Ramos (cell line): ENCODE results near the gene CCDC85C.

Experiments
- in situ Hi-C: fragments of 300-500 bp; cut with MboI; formaldehyde crosslinking; loops from one replicate; pipeline ENCODE4 v1.14.3; 2022; ENCODE audit warnings: low sequenced_read_pairs; ENCODE audit not compliant: unreplicated experiment

Gene CCDC85C

DNA sequence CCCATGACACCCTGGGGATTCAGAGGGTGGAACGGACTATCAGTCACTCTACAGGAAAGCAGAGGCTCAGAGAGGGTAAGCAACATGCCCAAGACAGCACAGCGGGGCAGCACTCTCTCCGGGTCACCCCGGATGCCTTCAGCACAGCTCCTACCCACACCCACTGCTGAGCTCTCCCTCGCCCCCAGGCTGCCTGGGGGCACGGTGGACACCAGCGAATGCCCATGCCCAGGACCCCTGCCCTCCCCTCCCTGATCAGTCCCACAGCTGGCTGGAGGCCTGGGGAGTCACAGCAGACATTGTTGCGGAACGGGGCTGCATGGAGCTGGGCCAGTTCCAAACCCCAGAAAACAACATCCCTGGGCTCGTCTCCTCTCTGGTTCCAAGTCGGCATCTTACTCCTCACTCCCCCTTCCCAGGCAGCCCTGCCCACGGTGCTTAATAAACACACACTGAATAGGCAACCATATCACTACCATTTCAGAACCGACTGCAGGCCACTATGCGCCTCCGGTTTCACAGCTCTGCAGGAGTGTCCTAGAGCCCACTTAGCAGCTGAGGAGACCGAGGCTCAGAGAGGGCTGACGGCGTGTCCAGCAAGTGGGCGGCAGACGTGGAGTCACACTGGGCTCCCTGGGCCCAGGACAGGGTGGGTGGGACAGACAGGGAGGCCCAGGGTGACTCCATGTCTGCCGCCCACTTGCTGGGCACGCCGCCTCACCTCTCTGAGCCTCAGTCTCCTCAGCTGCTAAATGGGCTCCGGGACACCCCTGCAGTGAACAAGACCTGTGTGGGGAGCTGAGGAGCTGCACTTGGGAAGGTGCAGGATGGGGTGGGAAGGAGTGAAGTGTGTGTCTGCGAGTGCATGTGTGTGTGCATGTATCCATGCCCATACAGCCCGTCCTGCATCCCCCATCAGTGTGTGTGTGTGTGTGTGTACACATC lies 27.0 kb downstream of the CCDC85C start:
- in situ Hi-C loops = no loop called here

- in situ Hi-C loops = no loop called here
These were observed 27.7 kb downstream of the CCDC85C start for GRCh38 chr14:99576304-99576703.

DNA sequence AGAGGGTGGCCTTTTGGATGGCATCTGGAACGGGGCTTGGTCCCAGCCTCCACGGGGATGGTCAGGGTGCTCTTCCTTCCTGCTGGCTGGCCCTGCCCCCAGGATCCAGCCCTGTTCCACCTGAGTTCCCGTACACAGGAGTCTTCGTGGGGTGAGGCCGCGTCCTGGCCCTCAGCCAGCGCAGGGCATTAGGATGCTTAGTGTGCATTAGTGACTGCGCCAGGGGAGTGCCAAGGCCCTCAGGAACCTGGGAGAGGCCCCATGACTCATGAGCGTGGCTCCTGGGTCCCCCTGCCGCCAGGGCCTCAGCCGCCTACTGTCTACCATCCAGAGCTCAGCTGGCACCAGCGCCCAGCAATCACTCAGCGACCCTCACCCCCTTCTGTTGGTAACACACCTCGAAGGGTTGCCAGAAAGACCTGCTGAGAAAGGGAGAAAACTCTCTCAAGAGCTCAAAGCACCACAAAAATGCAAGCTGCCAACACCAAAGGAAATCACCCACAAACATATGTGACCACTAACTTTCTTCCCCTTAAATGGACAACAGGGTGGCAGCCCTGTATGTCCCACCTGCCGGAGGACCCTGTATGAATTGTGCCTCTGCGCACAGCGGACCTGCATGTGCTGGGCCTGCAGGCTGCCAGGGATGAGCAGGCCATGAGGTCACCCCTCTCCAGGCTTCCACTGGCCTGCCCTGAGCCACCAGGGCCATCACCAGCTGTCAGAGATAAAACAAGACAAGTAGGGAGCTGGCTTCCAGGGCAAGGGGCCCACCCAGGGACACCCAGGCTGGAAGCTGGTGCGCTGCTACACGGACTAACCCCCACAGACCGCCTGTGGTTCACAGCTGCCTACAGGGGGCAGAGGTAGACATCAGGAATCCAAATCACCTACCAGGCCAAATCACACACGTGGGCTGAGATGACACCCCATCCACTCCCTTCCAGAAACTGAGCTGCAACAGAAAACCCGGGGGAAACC lies 28.7 kb downstream of the CCDC85C start:
- in situ Hi-C loops = no loop called here

- in situ Hi-C loops = no loop called here
These were observed 29.7 kb downstream of the CCDC85C start for GRCh38 chr14:99574099-99574880.

GRCh38 chr14:99573436-99574098 lies 30.4 kb downstream of the CCDC85C start:
- in situ Hi-C loops = no loop called here

GRCh38 chr14:99573000-99573330 lies 31.0 kb downstream of the CCDC85C start:
- in situ Hi-C loops = no loop called here

DNA sequence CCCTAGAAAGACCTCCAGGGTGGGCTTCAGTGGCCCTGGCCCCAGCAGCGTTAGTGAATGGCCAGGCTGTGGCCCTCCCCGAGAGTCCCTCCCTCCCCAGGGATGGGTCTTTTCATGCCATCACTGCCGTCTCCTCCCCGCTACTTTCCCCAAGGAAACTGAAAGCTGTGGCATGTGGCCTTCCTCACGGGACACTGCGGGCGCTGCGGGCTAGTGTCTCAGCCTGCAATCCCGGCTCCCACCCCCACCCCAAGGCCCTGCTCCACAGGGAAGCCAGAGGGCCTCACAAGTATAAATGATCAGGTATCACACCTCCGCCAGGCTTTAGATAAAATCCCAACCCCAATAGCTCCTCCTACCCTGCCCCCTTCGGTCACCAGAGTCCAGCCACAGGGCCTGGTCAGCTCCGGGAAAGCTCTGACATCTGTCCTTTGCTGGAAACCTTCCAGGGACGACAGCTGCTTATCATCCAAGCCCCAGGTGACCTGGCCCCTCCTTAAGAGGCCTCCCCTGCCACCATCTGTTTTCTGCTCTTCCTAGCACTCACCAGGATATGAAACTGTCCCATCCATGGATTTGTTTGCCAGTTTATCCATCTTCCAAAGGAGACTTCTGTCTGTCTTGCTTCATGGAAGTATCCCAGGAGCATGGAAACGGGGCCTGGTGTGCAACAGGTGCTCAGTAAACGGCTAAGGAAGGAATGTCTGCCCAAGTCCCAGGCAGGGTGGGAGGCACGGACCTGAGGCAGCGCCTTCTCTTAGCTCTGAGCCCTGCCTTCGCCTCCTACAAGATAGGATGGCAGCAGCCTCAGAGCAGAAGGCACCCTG lies 31.6 kb downstream of the CCDC85C start:
- in situ Hi-C loops = no loop called here

- in situ Hi-C loops = no loop called here
These were observed 32.6 kb downstream of the CCDC85C start for GRCh38 chr14:99571303-99571986.

DNA sequence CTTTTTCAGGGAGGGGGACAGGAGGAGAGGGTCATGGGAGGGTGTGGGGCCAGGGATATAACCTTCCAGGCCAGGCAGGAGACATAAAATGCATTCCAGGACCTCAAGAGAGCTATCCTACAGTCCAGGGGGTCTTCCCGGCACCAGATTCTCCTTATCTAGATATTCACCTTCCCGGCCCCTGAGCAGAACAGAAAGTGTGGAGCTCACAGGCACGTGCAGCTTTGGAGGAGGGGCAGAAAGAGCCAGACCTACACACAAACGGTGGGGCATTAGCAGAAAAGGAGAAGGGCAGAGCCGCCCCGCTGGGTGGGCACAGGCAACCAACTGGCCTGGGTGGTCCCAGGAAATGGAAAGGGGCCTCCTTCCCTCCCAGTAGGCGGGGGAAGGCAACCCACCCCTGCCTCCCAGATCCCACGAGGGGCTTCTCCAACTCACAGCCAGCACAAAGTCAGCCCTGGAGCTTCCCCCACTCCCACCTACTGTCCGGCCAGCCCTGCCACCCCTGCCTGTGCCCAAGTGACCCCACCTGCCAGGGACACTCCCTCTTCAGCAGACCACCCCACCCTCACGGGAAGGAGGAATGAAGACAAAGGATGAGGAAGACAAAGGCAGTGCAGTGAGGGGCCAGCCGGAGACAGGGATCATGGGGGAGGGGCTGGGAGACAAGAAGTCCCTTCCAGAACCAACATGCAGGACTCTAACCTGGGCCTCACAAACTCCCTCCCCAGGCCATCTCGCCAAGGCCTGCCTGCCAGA lies 33.3 kb downstream of the CCDC85C start:
- in situ Hi-C loops = no loop called here

GRCh38 chr14:99569725-99570543 lies 34.1 kb downstream of the CCDC85C start:
- in situ Hi-C loops = no loop called here

DNA sequence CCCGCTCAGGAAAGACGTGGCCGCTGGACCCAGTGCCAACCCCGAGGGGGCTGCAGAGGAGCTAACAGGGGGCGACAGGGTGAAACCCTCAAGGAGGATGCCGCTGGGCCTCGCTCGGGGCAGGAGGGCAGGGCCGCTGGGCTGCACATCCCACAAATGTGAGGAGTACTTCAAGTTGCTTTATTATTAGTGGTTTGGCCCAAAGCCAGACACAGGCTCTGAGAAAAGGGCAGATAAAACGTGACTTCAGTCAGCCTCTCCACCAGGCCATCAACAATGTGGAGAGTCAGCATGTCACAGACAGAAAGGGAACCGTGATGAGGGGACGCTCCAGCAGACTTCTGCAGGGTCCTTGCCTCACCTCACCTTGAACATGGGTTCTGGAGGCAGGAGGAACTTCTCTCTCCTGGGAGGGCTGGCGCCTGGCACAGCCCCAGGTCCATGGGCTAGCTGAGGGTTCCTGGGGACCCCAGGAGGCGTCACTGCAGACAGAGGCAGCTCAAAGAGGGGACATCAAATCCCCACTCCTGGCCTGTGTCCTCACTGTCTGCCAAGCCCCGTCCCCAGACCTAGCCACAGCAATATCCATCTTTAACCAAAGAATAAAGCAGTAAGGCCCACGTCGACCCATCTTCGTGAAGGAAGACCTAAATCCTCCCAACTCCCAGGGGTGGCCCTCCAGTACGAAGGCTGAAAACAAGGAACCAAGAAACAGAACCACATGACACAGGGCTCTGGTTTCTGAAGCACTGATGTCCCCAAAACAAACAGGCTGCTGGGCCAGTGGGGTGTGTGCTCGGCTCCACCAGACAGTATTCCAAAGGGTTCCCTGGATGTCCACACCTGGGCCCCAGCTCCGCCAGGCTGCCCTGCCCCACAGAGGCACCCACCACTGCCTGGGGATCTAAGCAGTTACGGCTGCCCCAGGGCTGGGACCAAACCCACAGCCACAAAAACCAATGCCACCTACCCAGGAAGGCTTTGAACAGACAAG lies 35.1 kb downstream of the CCDC85C start:
- in situ Hi-C loops = no loop called here

DNA sequence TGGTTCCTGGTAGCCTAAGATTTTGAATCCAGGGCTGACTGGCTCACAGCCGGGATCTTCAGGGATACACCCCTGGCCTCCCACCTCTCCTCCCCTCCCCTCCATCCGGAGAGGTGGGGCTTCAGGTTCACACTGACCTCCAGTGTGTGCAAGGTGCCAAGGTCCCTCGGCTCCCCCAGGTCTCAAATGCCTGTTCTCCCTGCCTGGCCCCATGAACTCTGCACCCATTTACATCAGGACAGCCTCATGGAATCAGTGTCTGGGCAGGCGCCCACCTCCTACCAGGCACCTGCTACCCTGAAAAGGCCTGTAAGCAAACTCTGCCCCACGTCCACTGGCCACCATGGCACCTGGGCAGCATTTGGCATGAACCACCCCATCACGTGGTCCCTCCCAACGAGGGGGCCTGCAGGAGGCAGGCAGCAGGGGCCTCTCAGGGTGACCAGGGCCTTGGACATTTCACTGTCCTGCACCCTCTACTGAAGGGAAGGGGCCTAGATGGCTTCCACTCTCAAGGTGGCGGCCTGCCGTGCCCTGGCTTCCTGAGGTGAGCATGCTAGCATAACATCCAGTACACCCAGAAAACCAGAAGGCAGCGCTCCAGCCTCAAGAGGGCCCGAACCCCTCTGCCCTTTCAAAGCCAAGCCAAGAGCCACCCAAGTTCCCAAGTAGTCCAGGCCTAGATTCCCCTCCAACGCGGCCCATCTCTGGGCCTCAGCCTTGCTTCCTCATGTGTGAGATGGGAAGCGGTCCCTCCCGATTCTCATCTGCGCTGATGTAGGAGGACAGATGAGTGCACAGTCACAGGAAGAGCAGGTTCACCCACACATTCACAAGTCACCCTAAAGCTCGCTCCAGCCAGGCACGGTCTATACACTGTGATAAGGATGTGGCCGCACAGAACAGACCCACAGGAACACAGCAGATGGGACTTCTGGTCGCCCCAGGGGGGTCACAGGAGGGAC lies 37.3 kb downstream of the CCDC85C start:
- in situ Hi-C loops = no loop called here

GRCh38 chr14:99566009-99566389 lies 38.0 kb downstream of the CCDC85C start:
- in situ Hi-C loops = no loop called here

DNA sequence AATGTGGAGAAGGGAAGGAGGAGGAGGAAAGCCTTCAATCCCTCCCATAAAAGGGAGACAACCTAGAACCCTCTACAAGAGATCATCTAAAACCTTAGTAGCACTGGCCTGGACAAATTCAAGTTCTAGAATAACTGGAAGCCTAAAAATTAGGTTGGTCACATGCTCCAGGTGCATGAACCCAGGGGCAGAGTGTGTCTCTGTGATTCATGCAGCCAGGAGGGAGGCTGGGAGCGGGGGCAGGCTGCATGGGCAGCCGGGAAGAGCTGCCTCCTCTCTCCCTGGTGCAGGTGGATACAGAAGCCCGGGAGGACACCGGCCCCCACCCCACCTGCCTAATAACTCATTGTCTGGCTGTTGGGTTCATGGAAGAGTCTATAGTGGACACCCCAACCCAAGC lies 38.6 kb downstream of the CCDC85C start:
- in situ Hi-C loops = no loop called here

GRCh38 chr14:99564926-99565259 lies 39.1 kb downstream of the CCDC85C start:
- in situ Hi-C loops = no loop called here
